Left lung (tissue), 10 donors: Measurements from ENCODE around the gene NT5DC4. TPM values are rescaled to one million over a fixed set of nuclear protein-coding genes. Genes with fewer than 3 reads are reported as not detected.

Source experiments
- ATAC-seq: fragments of 200-7000 bp; cut with Tn5 transposase; one replicate; pipeline ENCODE4 v1.9.1; 2020; ENCODE audit warnings: moderate library complexity
- DNase-seq, 4 donors: peaks; one replicate each; pipeline ENCODE4 v3.0.0-alpha.2; 2013 to 2020
- H3K27ac ChIP-seq, 2 donors: fragments of 200-600 bp; sonication (generic) in 1 of 2; one replicate each; pipeline versions ENCODE4 v1.5.0 to v1.8.0; 2020 to 2021
- H3K27me3 ChIP-seq, 2 donors: fragments of 200-600 bp; sonication (generic) in 1 of 2; one replicate each; pipeline versions ENCODE4 v1.5.0 to v1.8.0; 2020 to 2021
- H3K36me3 ChIP-seq, 2 donors: fragments of 200-600 bp; sonication (generic) in 1 of 2; one replicate each; pipeline versions ENCODE4 v1.5.0 to v1.8.0; 2020 to 2021
- H3K4me1 ChIP-seq, 2 donors: fragments of 200-600 bp; one replicate each; pipeline ENCODE4 v1.8.0; 2021
- H3K4me3 ChIP-seq, 2 donors: fragments of 200-600 bp; sonication (generic) in 1 of 2; one replicate each; pipeline versions ENCODE4 v1.5.0 to v1.8.0; 2020 to 2021; ENCODE audit warnings: mild to moderate bottlenecking in 1 of 2
- H3K9me3 ChIP-seq, 2 donors: fragments of 200-600 bp; sonication (generic) in 1 of 2; one replicate each; pipeline versions ENCODE4 v1.5.0 to v1.8.0; 2020 to 2021
- CTCF ChIP-seq, 2 donors: fragments of 200-600 bp; sonication (generic) in 1 of 2; IDR thresholded peaks; one replicate each; pipeline versions ENCODE4 v1.5.0 to v1.8.0; 2021; ENCODE audit warnings: antibody characterized with exemption in 2 of 2
- intact Hi-C, 2 donors: fragments of 100-400 bp; cut with DNase I; formaldehyde crosslinking; loops; one replicate each; pipeline versions ENCODE4 v1.11.2 to v1.14.2; 2022
- polyA plus RNA-seq, 6 donors: library from polyadenylated mRNA; unstranded; fragments of 120-200 nt; gene quantifications; one replicate each; pipeline ENCODE4 v1.2.1, GENCODE V29; 2013; ENCODE audit not compliant: insufficient read length in 6 of 6
- total RNA-seq, 2 donors: library from RNA; stranded (reverse); fragmentation: NEBNext Ultra II Directional; extraction: Animal tissue kit (Norgen Biotek cat#: 25700); gene quantifications; one replicate each; pipeline ENCODE4 v1.2.1, GENCODE V29; 2021
- donor health status: DM: no; HTN: yes; CAD: no.
- donor health status: DM: no; HTN: no; CAD: no.

NT5DC4 gene
- total and polyA plus RNA-seq, 8 donors = 0.08 to 1.1 (median 0.38) TPM; not detected in 4

- H3K4me1 ChIP-seq = no peaks in the 10 kb centered on the region
- no peak for DNase-seq
- intact Hi-C loops = loop anchor here in 1 of 2 donors (10.0 kb wide), 1 partner anchor 129 kb away; no protein-coding TSS in a partner anchor
- no peaks in the 10 kb centered on the region for H3K9me3 ChIP-seq
- TF ChIP-seq CTCF (IDR thresholded peaks at IDR 0.05) = no peak
- H3K27ac ChIP-seq = peak overlapping the region in 1 of 2 donors; percentile 79
- no peaks in the 10 kb centered on the region for H3K27me3 ChIP-seq
- no peak overlapping the region for H3K4me3 ChIP-seq
- no peaks in the 10 kb centered on the region for H3K36me3 ChIP-seq
- no peak for ATAC-seq
Measured at GRCh38 chr2:112755444-112755843, 34.6 kb downstream of the NT5DC4 start.

GRCh38 chr2:112756207-112756606 is 35.4 kb downstream of the NT5DC4 start:
- DNase-seq = no peak
- Histone ChIP-seq H3K36me3 (no peaks in the 10 kb centered on the region), H3K9me3 (no peaks in the 10 kb centered on the region), H3K27ac (no peak overlapping the region), H3K27me3 (no peaks in the 10 kb centered on the region), H3K4me1 (no peaks in the 10 kb centered on the region), H3K4me3 (no peak overlapping the region)
- intact Hi-C loops = loop anchor here in 1 of 2 donors (10.0 kb wide), 1 partner anchor 129 kb away; no protein-coding TSS in a partner anchor
- no peak for TF ChIP-seq CTCF (IDR thresholded peaks at IDR 0.05)
- ATAC-seq = no peak

GRCh38 chr2:112757265-112757664 is 36.4 kb downstream of the NT5DC4 start:
- ATAC-seq = no peak
- TF ChIP-seq CTCF (IDR thresholded peaks at IDR 0.05) = no peak
- intact Hi-C loops = loop anchor here in 1 of 2 donors (10.0 kb wide), 1 partner anchor 128 kb away; no protein-coding TSS in a partner anchor

GRCh38 chr2:112758711-112759110 is 37.9 kb downstream of the NT5DC4 start:
- ATAC-seq (no peak), DNase-seq (no peak)
- TF ChIP-seq CTCF (IDR thresholded peaks at IDR 0.05) = no peak
- Histone ChIP-seq H3K36me3 (no peaks in the 10 kb centered on the region), H3K27ac (no peak overlapping the region), H3K27me3 (no peaks in the 10 kb centered on the region), H3K4me1 (peaks cover under 1 to 6% of the 10 kb centered on the region in 2 donors), H3K4me3 (no peak overlapping the region), H3K9me3 (no peaks in the 10 kb centered on the region)
- intact Hi-C loops = loop anchor here in 1 of 2 donors (10.0 kb wide), 1 partner anchor 126 kb away; no protein-coding TSS in a partner anchor

More at GRCh38 chr2:112757265-112757664, 36.4 kb downstream of the NT5DC4 start:
- H3K9me3 ChIP-seq = no peaks in the 10 kb centered on the region
- no peaks in the 10 kb centered on the region for H3K4me1 ChIP-seq
- H3K4me3 ChIP-seq = no peak overlapping the region
- peak overlapping the region in 1 of 2 donors; percentile 48 for H3K27ac ChIP-seq
- peak in 1 of 4 donors; percentile 39 for DNase-seq
- no peaks in the 10 kb centered on the region for H3K36me3 ChIP-seq
- no peaks in the 10 kb centered on the region for H3K27me3 ChIP-seq

GRCh38 chr2:112760149-112760548 is 39.3 kb downstream of the NT5DC4 start:
- intact Hi-C loops = no loop called here
- no peaks in the 10 kb centered on the region for H3K9me3 ChIP-seq
- H3K27me3 ChIP-seq = no peaks in the 10 kb centered on the region
- no peak for DNase-seq
- no peak for TF ChIP-seq CTCF (IDR thresholded peaks at IDR 0.05)
- H3K27ac ChIP-seq = no peak overlapping the region
- H3K4me1 ChIP-seq = peaks cover 6 to 15% of the 10 kb centered on the region in 2 donors
- H3K4me3 ChIP-seq = no peak overlapping the region
- no peaks in the 10 kb centered on the region for H3K36me3 ChIP-seq
- no peak for ATAC-seq
